HEK293 (cell line): Measurements from ENCODE around the gene STX10.

Source experiments
- EGR2 ChIP-seq: fragments of 450-650 bp; formaldehyde crosslinking; IDR thresholded peaks from 2 replicates; pipeline ENCODE4 v1.5.1; 2016; ENCODE audit warnings: low read depth, missing biosample characterization, missing genetic modification characterization
- GLIS2 ChIP-seq: fragments of 450-650 bp; formaldehyde crosslinking; IDR thresholded peaks from 2 replicates; pipeline ENCODE4 v1.5.1; 2016; ENCODE audit warnings: missing biosample characterization, missing genetic modification characterization
- MYNN ChIP-seq: fragments of 450-650 bp; formaldehyde crosslinking; IDR thresholded peaks from 2 replicates; pipeline ENCODE4 v1.5.1; 2016; ENCODE audit warnings: missing biosample characterization, missing genetic modification characterization, borderline replicate concordance
- OVOL3 ChIP-seq: fragments of 450-650 bp; formaldehyde crosslinking; IDR thresholded peaks from 2 replicates; pipeline ENCODE4 v1.5.1; 2016; ENCODE audit warnings: missing biosample characterization, missing genetic modification characterization
- SCRT2 ChIP-seq: fragments of 450-650 bp; formaldehyde crosslinking; IDR thresholded peaks from 2 replicates; pipeline ENCODE4 v1.5.1; 2016; ENCODE audit warnings: missing biosample characterization, missing genetic modification characterization
- YY1 ChIP-seq: fragments of 450-650 bp; formaldehyde crosslinking; IDR thresholded peaks from 2 replicates; pipeline ENCODE4 v1.5.1; 2018; ENCODE audit warnings: missing biosample characterization, missing genetic modification characterization
- YY2 ChIP-seq: fragments of 450-650 bp; formaldehyde crosslinking; IDR thresholded peaks from 2 replicates; pipeline ENCODE4 v1.5.1; 2016; ENCODE audit warnings: missing biosample characterization, missing genetic modification characterization
- ZBTB17 ChIP-seq: fragments of 450-650 bp; formaldehyde crosslinking; IDR thresholded peaks from 2 replicates; pipeline ENCODE4 v1.5.1; 2016; ENCODE audit warnings: missing biosample characterization, missing genetic modification characterization
- ZBTB20 ChIP-seq: fragments of 450-650 bp; formaldehyde crosslinking; IDR thresholded peaks from 2 replicates; pipeline ENCODE4 v1.5.1; 2016; ENCODE audit warnings: missing biosample characterization, missing genetic modification characterization
- ZBTB21 ChIP-seq: fragments of 450-650 bp; formaldehyde crosslinking; IDR thresholded peaks from 2 replicates; pipeline ENCODE4 v1.5.1; 2017; ENCODE audit warnings: missing biosample characterization, missing genetic modification characterization
- ZBTB8A ChIP-seq: fragments of 450-650 bp; formaldehyde crosslinking; IDR thresholded peaks from 2 replicates; pipeline ENCODE4 v1.5.1; 2016; ENCODE audit warnings: missing biosample characterization, missing genetic modification characterization
- ZIC2 ChIP-seq: fragments of 450-650 bp; formaldehyde crosslinking; IDR thresholded peaks from 2 replicates; pipeline ENCODE4 v1.5.1; 2016; ENCODE audit warnings: missing biosample characterization, missing genetic modification characterization
- ZNF266 ChIP-seq: fragments of 450-650 bp; formaldehyde crosslinking; IDR thresholded peaks from 2 replicates; pipeline ENCODE4 v1.5.1; 2016; ENCODE audit warnings: missing biosample characterization, missing genetic modification characterization, low read depth
- ZNF341 ChIP-seq: fragments of 450-650 bp; formaldehyde crosslinking; IDR thresholded peaks from 2 replicates; pipeline ENCODE4; 2016; ENCODE audit warnings: low read depth, missing biosample characterization, missing genetic modification characterization
- ZNF366 ChIP-seq: fragments of 450-650 bp; formaldehyde crosslinking; conservative IDR thresholded peaks from 2 replicates; pipeline ENCODE4 v1.5.1; 2016; ENCODE audit warnings: missing biosample characterization, missing genetic modification characterization
- ZNF501 ChIP-seq: fragments of 450-650 bp; formaldehyde crosslinking; IDR thresholded peaks from 2 replicates; pipeline ENCODE4 v1.5.1; 2016; ENCODE audit warnings: missing biosample characterization, missing genetic modification characterization
- ZNF561 ChIP-seq: fragments of 450-650 bp; IDR thresholded peaks from 2 replicates; pipeline ENCODE4 v1.5.1; 2018; ENCODE audit warnings: missing biosample characterization, missing genetic modification characterization, borderline replicate concordance
- ZNF623 ChIP-seq: fragments of 450-650 bp; formaldehyde crosslinking; IDR thresholded peaks from 2 replicates; pipeline ENCODE4 v1.5.1; 2016; ENCODE audit warnings: missing biosample characterization, missing genetic modification characterization
- ZNF654 ChIP-seq: fragments of 450-650 bp; formaldehyde crosslinking; IDR thresholded peaks from 2 replicates; pipeline ENCODE4 v1.5.1; 2016; ENCODE audit warnings: low read depth, missing biosample characterization, missing genetic modification characterization
- ZNF660 ChIP-seq: fragments of 450-650 bp; IDR thresholded peaks from 2 replicates; pipeline ENCODE4 v1.5.1; 2018; ENCODE audit warnings: missing biosample characterization, mild to moderate bottlenecking, missing genetic modification characterization
- ZNF843 ChIP-seq: fragments of 450-650 bp; formaldehyde crosslinking; IDR thresholded peaks from 2 replicates; pipeline ENCODE4 v1.5.1; 2016; ENCODE audit warnings: missing biosample characterization, missing genetic modification characterization
- TF ChIP-seq, protein P1 (sequence below): fragments of 450-650 bp; formaldehyde crosslinking; IDR thresholded peaks from 2 replicates; pipeline ENCODE4 v1.5.1; 2016; ENCODE audit warnings: missing biosample characterization, missing genetic modification characterization
- TF ChIP-seq, protein P2 (sequence below): sonication (generic); formaldehyde crosslinking; IDR thresholded peaks from 2 replicates; pipeline ENCODE4 v1.8.1; 2022; ENCODE audit warnings: mild to moderate bottlenecking, moderate library complexity, missing genetic modification reagents
- TF ChIP-seq, protein P3 (sequence below): fragments of 450-650 bp; formaldehyde crosslinking; conservative IDR thresholded peaks from 2 replicates; pipeline ENCODE4 v1.5.1; 2016; ENCODE audit warnings: low read depth, missing biosample characterization, missing genetic modification characterization
- TF ChIP-seq, protein P4 (sequence below): fragments of 450-650 bp; formaldehyde crosslinking; IDR thresholded peaks from 2 replicates; pipeline ENCODE4 v1.5.1; 2016; ENCODE audit warnings: missing biosample characterization, missing genetic modification characterization, low read depth
- TF ChIP-seq, protein P5 (sequence below): fragments of 450-650 bp; formaldehyde crosslinking; IDR thresholded peaks from 2 replicates; pipeline ENCODE4 v1.5.1; 2016; ENCODE audit warnings: missing biosample characterization, missing genetic modification characterization
- TF ChIP-seq, protein P6 (sequence below): fragments of 450-650 bp; formaldehyde crosslinking; IDR thresholded peaks from 2 replicates; pipeline ENCODE4 v1.5.1; 2016; ENCODE audit warnings: missing biosample characterization, missing genetic modification characterization

Gene STX10

DNA sequence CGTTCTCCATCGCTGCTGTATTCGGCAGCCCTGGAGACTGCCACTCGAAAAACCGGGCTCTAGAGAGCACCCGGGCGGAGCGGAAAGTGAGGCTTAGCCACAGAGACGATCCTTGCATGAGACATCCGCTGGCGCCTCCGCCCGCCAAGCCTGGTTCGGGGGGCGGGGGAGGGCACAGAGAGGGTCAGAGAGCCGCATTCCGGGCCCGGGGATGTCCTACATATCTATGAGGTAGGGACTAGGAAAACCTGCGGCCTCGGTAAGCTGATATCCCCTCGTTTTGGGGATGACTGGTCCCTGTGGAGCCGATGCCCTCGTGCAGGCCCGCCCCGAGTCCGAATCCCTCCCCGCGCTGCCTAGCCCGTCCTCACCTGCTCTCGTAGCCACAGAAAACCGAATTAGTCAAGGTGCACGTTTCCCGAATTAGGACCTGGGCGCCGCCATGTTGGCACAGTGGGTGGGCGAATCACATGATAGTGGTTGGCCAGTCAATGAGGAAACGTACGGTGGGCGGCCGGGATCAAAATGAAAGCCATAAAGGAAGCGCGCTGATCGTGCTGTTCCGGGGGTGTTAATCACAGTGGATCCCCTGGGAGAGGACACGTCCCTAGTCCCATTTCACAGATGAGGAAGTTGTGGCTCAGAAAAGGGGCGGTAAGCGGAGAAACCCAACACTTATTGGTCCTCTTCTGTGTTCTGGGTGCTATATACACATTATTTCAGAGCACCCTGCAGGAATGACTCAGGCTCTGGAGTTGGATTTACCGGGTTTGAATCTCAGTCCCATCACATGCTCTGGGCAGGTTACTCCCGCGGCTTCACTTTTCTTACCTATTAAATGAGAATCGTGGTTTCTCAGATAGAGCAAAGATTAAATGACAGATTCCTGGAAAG lies 33.6 kb downstream of the STX10 start, which contains the start of gene TRMT1 (continued):
- peak; percentile 41; the same call in 1 of the 2 replicates for TF ChIP-seq GLIS2 (tag by site-specific recombination)
- TF ChIP-seq, protein P1, sequence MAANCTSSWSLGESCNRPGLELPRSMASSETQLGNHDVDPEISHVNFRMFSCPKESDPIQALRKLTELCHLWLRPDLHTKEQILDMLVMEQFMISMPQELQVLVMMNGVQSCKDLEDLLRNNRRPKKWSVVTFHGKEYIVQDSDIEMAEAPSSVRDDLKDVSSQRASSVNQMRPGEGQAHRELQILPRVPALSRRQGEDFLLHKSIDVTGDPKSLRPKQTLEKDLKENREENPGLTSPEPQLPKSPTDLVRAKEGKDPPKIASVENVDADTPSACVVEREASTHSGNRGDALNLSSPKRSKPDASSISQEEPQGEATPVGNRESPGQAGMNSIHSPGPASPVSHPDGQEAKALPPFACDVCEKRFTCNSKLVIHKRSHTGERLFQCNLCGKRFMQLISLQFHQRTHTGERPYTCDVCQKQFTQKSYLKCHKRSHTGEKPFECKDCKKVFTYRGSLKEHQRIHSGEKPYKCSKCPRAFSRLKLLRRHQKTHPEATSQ (tag by site-specific recombination), result peak; percentile 90
- TF ChIP-seq, protein P2, sequence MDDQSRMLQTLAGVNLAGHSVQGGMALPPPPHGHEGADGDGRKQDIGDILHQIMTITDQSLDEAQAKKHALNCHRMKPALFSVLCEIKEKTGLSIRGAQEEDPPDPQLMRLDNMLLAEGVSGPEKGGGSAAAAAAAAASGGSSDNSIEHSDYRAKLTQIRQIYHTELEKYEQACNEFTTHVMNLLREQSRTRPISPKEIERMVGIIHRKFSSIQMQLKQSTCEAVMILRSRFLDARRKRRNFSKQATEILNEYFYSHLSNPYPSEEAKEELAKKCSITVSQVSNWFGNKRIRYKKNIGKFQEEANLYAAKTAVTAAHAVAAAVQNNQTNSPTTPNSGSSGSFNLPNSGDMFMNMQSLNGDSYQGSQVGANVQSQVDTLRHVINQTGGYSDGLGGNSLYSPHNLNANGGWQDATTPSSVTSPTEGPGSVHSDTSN (CRISPR knock-in tag), result peak; percentile 59; the same call in 1 of the 2 replicates
- TF ChIP-seq, protein P3, sequence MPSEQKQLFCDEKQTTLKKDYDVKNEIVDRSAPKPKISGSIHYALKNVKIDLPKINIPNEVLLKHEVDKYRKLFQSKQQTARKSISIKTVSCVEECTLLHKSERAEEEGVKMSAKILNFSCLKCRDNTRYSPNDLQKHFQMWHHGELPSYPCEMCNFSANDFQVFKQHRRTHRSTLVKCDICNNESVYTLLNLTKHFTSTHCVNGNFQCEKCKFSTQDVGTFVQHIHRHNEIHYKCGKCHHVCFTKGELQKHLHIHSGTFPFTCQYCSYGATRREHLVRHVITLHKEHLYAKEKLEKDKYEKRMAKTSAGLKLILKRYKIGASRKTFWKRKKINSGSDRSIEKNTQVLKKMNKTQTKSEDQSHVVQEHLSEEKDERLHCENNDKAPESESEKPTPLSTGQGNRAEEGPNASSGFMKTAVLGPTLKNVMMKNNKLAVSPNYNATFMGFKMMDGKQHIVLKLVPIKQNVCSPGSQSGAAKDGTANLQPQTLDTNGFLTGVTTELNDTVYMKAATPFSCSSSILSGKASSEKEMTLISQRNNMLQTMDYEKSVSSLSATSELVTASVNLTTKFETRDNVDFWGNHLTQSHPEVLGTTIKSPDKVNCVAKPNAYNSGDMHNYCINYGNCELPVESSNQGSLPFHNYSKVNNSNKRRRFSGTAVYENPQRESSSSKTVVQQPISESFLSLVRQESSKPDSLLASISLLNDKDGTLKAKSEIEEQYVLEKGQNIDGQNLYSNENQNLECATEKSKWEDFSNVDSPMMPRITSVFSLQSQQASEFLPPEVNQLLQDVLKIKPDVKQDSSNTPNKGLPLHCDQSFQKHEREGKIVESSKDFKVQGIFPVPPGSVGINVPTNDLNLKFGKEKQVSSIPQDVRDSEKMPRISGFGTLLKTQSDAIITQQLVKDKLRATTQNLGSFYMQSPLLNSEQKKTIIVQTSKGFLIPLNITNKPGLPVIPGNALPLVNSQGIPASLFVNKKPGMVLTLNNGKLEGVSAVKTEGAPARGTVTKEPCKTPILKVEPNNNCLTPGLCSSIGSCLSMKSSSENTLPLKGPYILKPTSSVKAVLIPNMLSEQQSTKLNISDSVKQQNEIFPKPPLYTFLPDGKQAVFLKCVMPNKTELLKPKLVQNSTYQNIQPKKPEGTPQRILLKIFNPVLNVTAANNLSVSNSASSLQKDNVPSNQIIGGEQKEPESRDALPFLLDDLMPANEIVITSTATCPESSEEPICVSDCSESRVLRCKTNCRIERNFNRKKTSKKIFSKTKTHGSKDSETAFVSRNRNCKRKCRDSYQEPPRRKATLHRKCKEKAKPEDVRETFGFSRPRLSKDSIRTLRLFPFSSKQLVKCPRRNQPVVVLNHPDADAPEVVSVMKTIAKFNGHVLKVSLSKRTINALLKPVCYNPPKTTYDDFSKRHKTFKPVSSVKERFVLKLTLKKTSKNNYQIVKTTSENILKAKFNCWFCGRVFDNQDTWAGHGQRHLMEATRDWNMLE, result peak; percentile 43; the same call in 1 of the 2 replicates
- peak; percentile 87 for TF ChIP-seq ZNF660 (tag by site-specific recombination)
- peak; percentile 91 for TF ChIP-seq ZBTB17 (tag by site-specific recombination)
- peak; percentile 47 for TF ChIP-seq ZBTB20 (tag by site-specific recombination)
- TF ChIP-seq ZNF561 (tag by site-specific recombination), result peak; percentile 83
- TF ChIP-seq ZBTB21, result peak; percentile 74
- peak; percentile 62 for TF ChIP-seq ZBTB8A (tag by site-specific recombination)
- peak; percentile 91 for TF ChIP-seq ZNF341 (tag by site-specific recombination)
- TF ChIP-seq, protein P4, sequence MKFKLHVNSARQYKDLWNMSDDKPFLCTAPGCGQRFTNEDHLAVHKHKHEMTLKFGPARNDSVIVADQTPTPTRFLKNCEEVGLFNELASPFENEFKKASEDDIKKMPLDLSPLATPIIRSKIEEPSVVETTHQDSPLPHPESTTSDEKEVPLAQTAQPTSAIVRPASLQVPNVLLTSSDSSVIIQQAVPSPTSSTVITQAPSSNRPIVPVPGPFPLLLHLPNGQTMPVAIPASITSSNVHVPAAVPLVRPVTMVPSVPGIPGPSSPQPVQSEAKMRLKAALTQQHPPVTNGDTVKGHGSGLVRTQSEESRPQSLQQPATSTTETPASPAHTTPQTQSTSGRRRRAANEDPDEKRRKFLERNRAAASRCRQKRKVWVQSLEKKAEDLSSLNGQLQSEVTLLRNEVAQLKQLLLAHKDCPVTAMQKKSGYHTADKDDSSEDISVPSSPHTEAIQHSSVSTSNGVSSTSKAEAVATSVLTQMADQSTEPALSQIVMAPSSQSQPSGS (tag by site-specific recombination), result no peak
- TF ChIP-seq, protein P5, sequence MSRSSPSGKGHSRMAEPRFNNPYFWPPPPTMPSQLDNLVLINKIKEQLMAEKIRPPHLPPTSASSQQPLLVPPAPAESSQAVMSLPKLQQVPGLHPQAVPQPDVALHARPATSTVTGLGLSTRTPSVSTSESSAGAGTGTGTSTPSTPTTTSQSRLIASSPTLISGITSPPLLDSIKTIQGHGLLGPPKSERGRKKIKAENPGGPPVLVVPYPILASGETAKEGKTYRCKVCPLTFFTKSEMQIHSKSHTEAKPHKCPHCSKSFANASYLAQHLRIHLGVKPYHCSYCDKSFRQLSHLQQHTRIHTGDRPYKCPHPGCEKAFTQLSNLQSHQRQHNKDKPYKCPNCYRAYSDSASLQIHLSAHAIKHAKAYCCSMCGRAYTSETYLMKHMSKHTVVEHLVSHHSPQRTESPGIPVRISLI, result no peak
- peak; percentile 97 for TF ChIP-seq YY1
- peak; percentile 86 for TF ChIP-seq ZIC2 (tag by site-specific recombination)
- TF ChIP-seq ZNF843 (tag by site-specific recombination), result peak; percentile 57
- TF ChIP-seq MYNN (tag by site-specific recombination), result no peak
- TF ChIP-seq ZNF623 (tag by site-specific recombination), result peak; percentile 41; the same call in 1 of the 2 replicates
- no peak for TF ChIP-seq ZNF366 (tag by site-specific recombination)
- TF ChIP-seq OVOL3 (tag by site-specific recombination), result peak; percentile 53; the same call in 1 of the 2 replicates
- no peak for TF ChIP-seq SCRT2 (tag by site-specific recombination)
- peak; percentile 97 for TF ChIP-seq YY2
- peak; percentile 81 for TF ChIP-seq ZNF501
- TF ChIP-seq, protein P6, sequence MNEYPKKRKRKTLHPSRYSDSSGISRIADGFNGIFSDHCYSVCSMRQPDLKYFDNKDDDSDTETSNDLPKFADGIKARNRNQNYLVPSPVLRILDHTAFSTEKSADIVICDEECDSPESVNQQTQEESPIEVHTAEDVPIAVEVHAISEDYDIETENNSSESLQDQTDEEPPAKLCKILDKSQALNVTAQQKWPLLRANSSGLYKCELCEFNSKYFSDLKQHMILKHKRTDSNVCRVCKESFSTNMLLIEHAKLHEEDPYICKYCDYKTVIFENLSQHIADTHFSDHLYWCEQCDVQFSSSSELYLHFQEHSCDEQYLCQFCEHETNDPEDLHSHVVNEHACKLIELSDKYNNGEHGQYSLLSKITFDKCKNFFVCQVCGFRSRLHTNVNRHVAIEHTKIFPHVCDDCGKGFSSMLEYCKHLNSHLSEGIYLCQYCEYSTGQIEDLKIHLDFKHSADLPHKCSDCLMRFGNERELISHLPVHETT (tag by site-specific recombination), result peak; percentile 98
- TF ChIP-seq EGR2 (tag by site-specific recombination), result peak; percentile 89
- no peak for TF ChIP-seq ZNF266 (tag by site-specific recombination)
- TF ChIP-seq ZNF654 (tag by site-specific recombination), result no peak
